ENCODE results near the gene KDELR3.

The KDELR3 gene

DNA sequence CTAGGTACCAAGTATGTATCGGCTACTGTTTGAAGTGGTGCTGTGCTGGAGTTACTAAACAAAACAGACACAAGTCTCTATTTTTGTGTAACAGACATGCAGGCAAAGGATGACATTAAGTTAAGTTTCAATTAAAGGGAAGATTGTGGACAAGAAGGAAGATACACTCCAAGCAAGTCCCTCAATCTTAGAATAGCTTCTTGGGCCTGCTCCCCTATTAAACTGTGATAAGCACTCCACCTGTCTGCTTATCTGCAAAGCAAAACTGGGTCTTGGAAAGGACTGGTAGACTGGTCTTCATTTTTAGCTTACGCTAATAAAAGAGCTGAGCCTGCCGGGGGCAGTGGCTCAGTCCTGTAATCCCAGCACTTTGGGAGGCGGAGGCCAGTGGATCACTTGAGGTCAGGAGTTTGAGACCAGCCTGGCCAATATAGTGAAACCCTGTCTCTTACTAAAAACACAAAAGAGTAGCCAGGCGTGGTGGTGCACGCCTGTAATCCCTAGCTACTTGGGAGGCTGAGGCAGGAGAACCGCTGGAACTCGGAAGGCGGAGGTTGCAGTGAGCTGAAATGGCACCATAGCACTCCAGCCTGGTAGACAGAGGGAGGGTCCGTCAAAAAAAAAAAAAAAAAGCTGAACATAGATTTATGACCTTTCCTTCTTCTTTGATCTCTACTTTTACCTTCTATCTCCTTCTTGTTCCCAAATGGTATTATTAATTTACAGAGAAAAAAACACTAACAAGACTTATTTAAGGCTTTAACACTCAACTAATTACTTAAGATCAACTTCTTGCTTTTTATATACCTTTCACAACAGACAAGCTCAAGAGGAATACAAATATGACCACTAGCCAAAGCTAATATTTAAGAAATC is 34.1 kb downstream of the KDELR3 start:
- Histone ChIP-seq H3K4me1 (ENCODE audit: control insufficient read depth in 2 of 2, insufficient read depth in 1 of 2, low read depth in 1 of 2, low read length in 2 of 2) (peaks cover 5 to 12% of the 10 kb centered on the region in 2 donors), H4K91ac (ENCODE audit: low read depth, low read length, poor library complexity) (no peak overlapping the region), H2BK120ac (ENCODE audit: low read depth, low read length) (no peak overlapping the region), H3K9me3 (replicated peaks in 1 of 2; ENCODE audit: control insufficient read depth in 2 of 2, insufficient read depth in 1 of 2, low read depth in 1 of 2, low read length in 2 of 2) (no peaks in the 10 kb centered on the region), H3K27ac (replicated peaks; ENCODE audit: low read length) (no peak overlapping the region), H3K36me3 (replicated peaks in 1 of 2; ENCODE audit: control insufficient read depth in 2 of 2, insufficient read depth in 2 of 2, low read length in 2 of 2) (peaks cover 26 to 81% of the 10 kb centered on the region in 2 donors), H2BK12ac (ENCODE audit: low read length) (no peak overlapping the region), H2BK15ac (ENCODE audit: low read length) (no peak overlapping the region), H3K9ac (ENCODE audit: low read depth, low read length, poor library complexity) (no peak overlapping the region), H3K4me3 (ENCODE audit: low read length in 2 of 2) (no peak overlapping the region), H3K14ac (ENCODE audit: low read length) (no peak overlapping the region), H2BK5ac (ENCODE audit: low read length) (no peak overlapping the region), H4K8ac (ENCODE audit: low read depth, low read length) (no peak overlapping the region), H2AK5ac (ENCODE audit: low read depth, low read length) (no peak overlapping the region), H3K27me3 (ENCODE audit: control insufficient read depth in 3 of 3, insufficient read depth in 3 of 3, low read depth in 1 of 3, low read length in 3 of 3) (no peaks in the 10 kb centered on the region), H2AFZ (ENCODE audit: low read length) (no peak overlapping the region), H3K18ac (ENCODE audit: low read length) (no peak overlapping the region), H3K79me1 (ENCODE audit: low read depth, low read length) (peaks cover 9% of the 10 kb centered on the region), H3K23ac (ENCODE audit: low read depth, low read length, poor library complexity) (no peak overlapping the region), H3K4ac (ENCODE audit: low read length) (no peak overlapping the region), H3K4me2 (ENCODE audit: insufficient read depth, low read length, poor library complexity, severe bottlenecking) (no peak overlapping the region)
- WGBS, 2 donors (ENCODE audit: extremely low coverage in 2 of 2, insufficient read length in 2 of 2, insufficient replicate concordance in 1 of 2), result no CpG with 5 or more reads among the region's 10 CpGs
- DNase-seq (ENCODE audit: low spot score), result no peak

GRCh38 chr22:38503021-38503420 is 35.1 kb downstream of the KDELR3 start:
- Histone ChIP-seq H2BK12ac (ENCODE audit: low read length) (no peak overlapping the region), H3K4me1 (ENCODE audit: control insufficient read depth in 2 of 2, insufficient read depth in 1 of 2, low read depth in 1 of 2, low read length in 2 of 2) (peaks cover 8 to 12% of the 10 kb centered on the region in 2 donors), H3K4me2 (ENCODE audit: insufficient read depth, low read length, poor library complexity, severe bottlenecking) (peak overlapping the region; percentile 23), H3K9ac (ENCODE audit: low read depth, low read length, poor library complexity) (no peak overlapping the region), H3K36me3 (replicated peaks in 1 of 2; ENCODE audit: control insufficient read depth in 2 of 2, insufficient read depth in 2 of 2, low read length in 2 of 2) (peaks cover 18 to 71% of the 10 kb centered on the region in 2 donors), H3K79me1 (ENCODE audit: low read depth, low read length) (peaks cover 9% of the 10 kb centered on the region), H3K9me3 (replicated peaks in 1 of 2; ENCODE audit: control insufficient read depth in 2 of 2, insufficient read depth in 1 of 2, low read depth in 1 of 2, low read length in 2 of 2) (no peaks in the 10 kb centered on the region), H2AK5ac (ENCODE audit: low read depth, low read length) (no peak overlapping the region), H3K18ac (ENCODE audit: low read length) (no peak overlapping the region), H2BK120ac (ENCODE audit: low read depth, low read length) (no peak overlapping the region), H3K27ac (replicated peaks; ENCODE audit: low read length) (no peak overlapping the region), H2AFZ (ENCODE audit: low read length) (no peak overlapping the region), H3K4me3 (ENCODE audit: low read length in 2 of 2) (peak overlapping the region in 1 of 2 donors; percentile 96), H3K27me3 (ENCODE audit: control insufficient read depth in 3 of 3, insufficient read depth in 3 of 3, low read depth in 1 of 3, low read length in 3 of 3) (no peaks in the 10 kb centered on the region), H3K4ac (ENCODE audit: low read length) (no peak overlapping the region), H4K8ac (ENCODE audit: low read depth, low read length) (no peak overlapping the region), H4K91ac (ENCODE audit: low read depth, low read length, poor library complexity) (no peak overlapping the region), H2BK5ac (ENCODE audit: low read length) (no peak overlapping the region), H3K14ac (ENCODE audit: low read length) (no peak overlapping the region), H3K23ac (ENCODE audit: low read depth, low read length, poor library complexity) (no peak overlapping the region), H2BK15ac (ENCODE audit: low read length) (no peak overlapping the region)
- no peak for DNase-seq (ENCODE audit: low spot score)
- WGBS, 2 donors (ENCODE audit: extremely low coverage in 2 of 2, insufficient read length in 2 of 2, insufficient replicate concordance in 1 of 2), result no CpG with 5 or more reads among the region's 4 CpGs

DNA sequence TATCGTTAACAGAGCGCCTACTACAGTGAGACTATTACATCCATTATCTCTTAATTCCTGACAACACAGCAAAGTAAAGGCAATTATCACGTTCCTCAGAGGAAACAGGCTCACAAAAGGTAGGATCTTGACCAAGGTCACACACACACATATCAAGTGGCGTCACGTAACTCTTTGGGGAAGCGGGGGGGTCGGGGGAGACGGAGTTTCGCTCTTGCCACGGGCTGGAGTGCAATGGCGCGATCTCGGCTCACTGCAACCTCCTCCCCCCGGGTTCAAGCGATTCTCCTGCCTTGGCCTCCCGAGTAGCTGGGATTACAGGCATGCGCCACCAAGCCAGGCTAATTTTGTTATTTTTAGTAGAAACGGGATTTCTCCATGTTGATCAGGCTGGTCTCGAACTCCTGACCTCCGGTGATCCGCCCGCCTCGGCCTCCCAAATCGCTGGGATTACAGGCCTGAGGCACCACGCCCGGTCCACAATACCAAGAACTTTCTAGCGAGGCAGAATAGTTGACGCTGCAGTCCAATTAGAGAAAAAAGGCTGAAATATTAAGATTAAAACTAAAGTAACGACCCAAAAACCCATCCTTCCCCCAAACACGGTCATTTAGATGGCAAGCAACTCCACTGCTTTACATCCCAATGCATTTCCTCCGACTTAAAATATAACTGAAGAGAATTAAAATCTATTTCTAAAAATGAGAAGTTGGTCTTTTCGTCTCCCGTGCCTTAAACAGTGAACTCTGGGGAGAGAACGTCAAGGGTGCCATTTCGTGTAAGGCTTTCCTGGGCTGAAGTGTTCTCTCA is 37.0 kb downstream of the KDELR3 start:
- no peaks in the 10 kb centered on the region for H3K9me3 ChIP-seq (replicated peaks in 1 of 2; ENCODE audit: control insufficient read depth in 2 of 2, insufficient read depth in 1 of 2, low read depth in 1 of 2, low read length in 2 of 2)
- peak overlapping the region; percentile 65 for H3K4me2 ChIP-seq (ENCODE audit: insufficient read depth, low read length, poor library complexity, severe bottlenecking)
- no peak overlapping the region for H2AFZ ChIP-seq (ENCODE audit: low read length)
- peak overlapping the region; percentile 97 for H3K27ac ChIP-seq (replicated peaks; ENCODE audit: low read length)
- H3K9ac ChIP-seq (ENCODE audit: low read depth, low read length, poor library complexity), result peak overlapping the region; percentile 100
- H2BK12ac ChIP-seq (ENCODE audit: low read length), result no peak overlapping the region
- H3K79me1 ChIP-seq (ENCODE audit: low read depth, low read length), result peaks cover 5% of the 10 kb centered on the region
- H3K23ac ChIP-seq (ENCODE audit: low read depth, low read length, poor library complexity), result peak overlapping the region; percentile 99
- H3K14ac ChIP-seq (ENCODE audit: low read length), result no peak overlapping the region
- no peak overlapping the region for H2BK15ac ChIP-seq (ENCODE audit: low read length)
- H3K4me3 ChIP-seq (ENCODE audit: low read length in 2 of 2), result peak overlapping the region; percentile 95 to 96
- peak overlapping the region; percentile 100 for H2BK5ac ChIP-seq (ENCODE audit: low read length)
- WGBS, 2 donors (ENCODE audit: extremely low coverage in 2 of 2, insufficient read length in 2 of 2, insufficient replicate concordance in 1 of 2), result no CpG with 5 or more reads among the region's 35 CpGs
- H3K4ac ChIP-seq (ENCODE audit: low read length), result no peak overlapping the region
- peak; percentile 27 for DNase-seq (ENCODE audit: low spot score)
- H3K36me3 ChIP-seq (replicated peaks in 1 of 2; ENCODE audit: control insufficient read depth in 2 of 2, insufficient read depth in 2 of 2, low read length in 2 of 2), result peaks cover 7 to 52% of the 10 kb centered on the region in 2 donors
- no peak overlapping the region for H4K91ac ChIP-seq (ENCODE audit: low read depth, low read length, poor library complexity)
- peak overlapping the region; percentile 100 for H2AK5ac ChIP-seq (ENCODE audit: low read depth, low read length)
- H2BK120ac ChIP-seq (ENCODE audit: low read depth, low read length), result no peak overlapping the region
- no peak overlapping the region for H4K8ac ChIP-seq (ENCODE audit: low read depth, low read length)
- no peaks in the 10 kb centered on the region for H3K27me3 ChIP-seq (ENCODE audit: control insufficient read depth in 3 of 3, insufficient read depth in 3 of 3, low read depth in 1 of 3, low read length in 3 of 3)
- peaks cover 8 to 12% of the 10 kb centered on the region in 2 donors for H3K4me1 ChIP-seq (ENCODE audit: control insufficient read depth in 2 of 2, insufficient read depth in 1 of 2, low read depth in 1 of 2, low read length in 2 of 2)
- H3K18ac ChIP-seq (ENCODE audit: low read length), result peak overlapping the region; percentile 100
